K562 (cell line): ENCODE measurements around the gene PPP6R3. TPM values are rescaled to one million over a fixed set of nuclear protein-coding genes. Genes with fewer than 3 reads are reported as not detected.

Experiments
- ATAC-seq: fragments of 200-7000 bp; cut with Tn5 transposase; 3 replicates; pipeline ENCODE4 v1.9.1; 2020; ENCODE audit warnings: moderate library complexity
- BruUV-seq: library from RNA; stranded (reverse); fragments of 400-500 nt; replicated peaks from 2 replicates; lab custom pipeline; 2021; lab: Mats Ljungman, UMichigan
- CTCF ChIA-PET: fragments of 300-600 bp; formaldehyde crosslinking; extraction: SDS; loops from one replicate; lab custom pipeline; 2021; ENCODE audit warnings: low intra/inter-chr PET ratio; lab: Yijun Ruan, JAX
- POLR2A ChIA-PET: fragments of 300-600, 350-650 bp; sonication (Branson Sonifier 250); formaldehyde crosslinking; extraction: SDS; loops from one replicate; lab custom pipeline; 2021; ENCODE audit warnings: antibody characterized with exemption, inconsistent platforms; lab: Yijun Ruan, JAX
- DNase-seq, 4 experiments: peaks; one replicate each; pipeline versions ENCODE4 v3.0.0 to v3.0.0-alpha.2; 2011 to 2018; ENCODE audit warnings: low spot score in 3 of 4, mixed read lengths in 3 of 4; ENCODE audit errors: extremely low read depth in 1 of 4
- FAIRE-seq: peaks from 2 replicates; lab custom pipeline; 2011; peaks lifted over from hg19 to GRCh38; lab: Jason Lieb, UNC
- H2AFZ ChIP-seq: 2 replicates; pipeline ENCODE4 v1.6.0; 2011; ENCODE audit warnings: low read depth, low read length, control low read depth, inconsistent platforms
- H3K27ac ChIP-seq: fragments of 200-600 bp; 3 replicates; pipeline ENCODE4 v1.8.0; 2011; ENCODE audit warnings: low read depth, mild to moderate bottlenecking, control low read depth, inconsistent platforms, low read length, moderate library complexity, mixed read lengths; ENCODE audit errors: extremely low read depth
- H3K27me3 ChIP-seq, 2 experiments: fragments of 300-600 bp in 1 of 2; 2 replicates in 1 of 2; 3 replicates in 1 of 2; pipeline versions ENCODE4 v1.6.0 to v1.8.0; 2011; ENCODE audit warnings: inconsistent platforms in 2 of 2, low read length in 2 of 2, mild to moderate bottlenecking in 1 of 2, mixed read lengths in 1 of 2, moderate library complexity in 1 of 2; ENCODE audit not compliant: control insufficient read depth in 2 of 2, insufficient read depth in 2 of 2
- H3K36me3 ChIP-seq: fragments of 300-600 bp; 3 replicates; pipeline ENCODE4 v1.8.0; 2011; ENCODE audit warnings: mild to moderate bottlenecking, low read length, inconsistent platforms; ENCODE audit not compliant: control insufficient read depth, insufficient read depth
- H3K4me1 ChIP-seq, 2 experiments: fragments of 200-600 bp in 1 of 2; replicated peaks in 1 of 2; 2 replicates in 1 of 2; 3 replicates in 1 of 2; pipeline versions ENCODE4 v1.5.1 to v1.8.0; 2011; ENCODE audit warnings: inconsistent platforms in 2 of 2, low read length in 2 of 2, mild to moderate bottlenecking in 1 of 2, mixed read lengths in 1 of 2, moderate library complexity in 1 of 2; ENCODE audit not compliant: control insufficient read depth in 2 of 2, insufficient read depth in 2 of 2
- H3K4me2 ChIP-seq: 2 replicates; pipeline ENCODE4 v1.6.1; 2011; ENCODE audit warnings: low read length, control low read depth, inconsistent platforms, mixed read lengths; ENCODE audit not compliant: insufficient read depth
- H3K4me3 ChIP-seq: fragments of 200-600 bp; sonication (generic), shearing (Covaris generic); 2 replicates; pipeline ENCODE4 v1.5.1; 2016; ENCODE audit warnings: control low read depth, inconsistent platforms
- H3K79me2 ChIP-seq: fragments of 200-600 bp; 3 replicates; pipeline ENCODE4 v1.8.0; 2011; ENCODE audit warnings: low read length, inconsistent platforms; ENCODE audit not compliant: control insufficient read depth, insufficient read depth
- H3K9ac ChIP-seq, 2 experiments: 2 replicates each; pipeline versions ENCODE4 v1.6.0 to v1.6.1; 2011; ENCODE audit warnings: low read depth in 2 of 2, low read length in 2 of 2, control low read depth in 1 of 2, inconsistent platforms in 1 of 2, mild to moderate bottlenecking in 1 of 2, mixed read lengths in 1 of 2; ENCODE audit not compliant: insufficient read depth in 1 of 2
- H3K9me1 ChIP-seq: one replicate; pipeline ENCODE4 v1.6.0; 2011; ENCODE audit warnings: inconsistent platforms, mild to moderate bottlenecking, low read length, moderate library complexity; ENCODE audit not compliant: control insufficient read depth, insufficient read depth
- H3K9me3 ChIP-seq: replicated peaks from 2 replicates; pipeline ENCODE4 v1.5.1; 2011; ENCODE audit warnings: low read depth, low read length, inconsistent platforms; ENCODE audit not compliant: control insufficient read depth, insufficient read depth
- H4K20me1 ChIP-seq: replicated peaks from 2 replicates; pipeline ENCODE4 v1.6.1; 2011; ENCODE audit warnings: low read length, inconsistent platforms, mixed read lengths; ENCODE audit not compliant: control insufficient read depth, insufficient read depth
- ASH1L ChIP-seq: fragments of 450-650 bp; IDR thresholded peaks from 2 replicates; pipeline ENCODE4 v1.6.1; 2018; ENCODE audit warnings: borderline replicate concordance, mild to moderate bottlenecking, low read depth; ENCODE audit not compliant: partially characterized antibody
- BRD4 ChIP-seq: fragments of 200-600 bp; sonication (generic); IDR thresholded peaks from 2 replicates; pipeline ENCODE4 v1.6.1; 2017; ENCODE audit warnings: inconsistent platforms
- CHD2 ChIP-seq: IDR thresholded peaks from 2 replicates; pipeline ENCODE4 v1.6.1; 2011; ENCODE audit warnings: low read depth, low read length
- HDAC6 ChIP-seq: IDR thresholded peaks from 2 replicates; pipeline ENCODE4 v1.6.1; 2012; ENCODE audit warnings: low read depth, mild to moderate bottlenecking, control low read depth, inconsistent platforms, low read length, moderate library complexity
- PATZ1 ChIP-seq: fragments of 250-450 bp; sonication (Bioruptor Pico); IDR thresholded peaks from 2 replicates; pipeline ENCODE4 v1.5.0; 2020; ENCODE audit warnings: mild to moderate bottlenecking, borderline replicate concordance
- PCBP2 ChIP-seq: fragments of 200-400 bp; formaldehyde crosslinking; IDR thresholded peaks from 2 replicates; pipeline ENCODE4 v1.6.1; 2018; ENCODE audit warnings: low read length, low read depth, mild to moderate bottlenecking, moderate library complexity; ENCODE audit not compliant: poor library complexity, severe bottlenecking
- PHF20 ChIP-seq: fragments of 450-650 bp; IDR thresholded peaks from 2 replicates; pipeline ENCODE4 v1.6.1; 2018; ENCODE audit not compliant: partially characterized antibody
- SIX5 ChIP-seq, 2 experiments: IDR thresholded peaks; 2 replicates each; pipeline ENCODE4 v1.6.1; 2011; ENCODE audit warnings: low read length in 2 of 2, borderline replicate concordance in 1 of 2, low read depth in 1 of 2, mild to moderate bottlenecking in 1 of 2, moderate library complexity in 1 of 2; ENCODE audit not compliant: insufficient read depth in 1 of 2
- SMC3 ChIP-seq: conservative IDR thresholded peaks from 2 replicates; pipeline ENCODE4 v1.6.1; 2011; ENCODE audit warnings: low read depth, low read length, improper control_type of control experiment; ENCODE audit not compliant: insufficient read depth
- ZNF212 ChIP-seq: fragments of 450-650 bp; formaldehyde crosslinking; IDR thresholded peaks from 2 replicates; pipeline ENCODE4 v1.4.0; 2020; ENCODE audit warnings: mild to moderate bottlenecking
- ZNF316 ChIP-seq: fragments of 450-650 bp; IDR thresholded peaks from 2 replicates; pipeline ENCODE4 v1.6.1; 2016
- ZNF592 ChIP-seq: fragments of 450-650 bp; IDR thresholded peaks from 2 replicates; pipeline ENCODE4 v1.6.1; 2017; ENCODE audit warnings: antibody characterized with exemption, mild to moderate bottlenecking
- WGBS: fragments of 100-300 bp; shearing (Covaris generic); methylation state at CpG from one replicate; pipeline ENCODE4 v1.1.6; 2016; ENCODE audit warnings: low coverage, mixed read lengths; ENCODE audit not compliant: insufficient coverage; ENCODE audit errors: missing lambda C conversion rate; 5-methylcytosine and 5-hydroxymethylcytosine counted together
- in situ Hi-C: fragments of 300-500 bp; cut with MboI; formaldehyde crosslinking; loops from 4 replicates; pipeline ENCODE4 v1.15.0; 2018; ENCODE audit warnings: inconsistent platforms, mixed read lengths
- intact Hi-C: fragments of 100-400 bp; cut with micrococcal nuclease; formaldehyde crosslinking; loops from 2 replicates; pipeline ENCODE4 v1.14.2; 2022
- polyA plus RNA-seq, 8 experiments: library from polyadenylated mRNA; depleted of rRNA in 4 of 8; stranded (reverse) in 5 of 8; unstranded in 3 of 8; fragments of >200 nt; fragmentation: Nextera tagmentation in 2 of 8; fragmentation: Illumina TruSeq in 1 of 8; extraction: Ambion mirVana in 2 of 8; extraction: Trizol in 1 of 8; gene quantifications; 2 replicates each; pipeline versions ENCODE4 v1.2.1 to v1.2.3, GENCODE V29; 2011 to 2014; ENCODE audit warnings: inconsistent platforms in 1 of 8, missing spikeins in 1 of 8
- total RNA-seq, 7 experiments: library from RNA; depleted of rRNA in 6 of 7; stranded (reverse); fragments of >200 nt in 6 of 7; fragmentation: Illumina TruSeq in 2 of 7; extraction: Trizol in 2 of 7; gene quantifications; 2 replicates each; pipeline versions ENCODE4 v1.2.1 to v1.2.3, GENCODE V29; 2011 to 2021; ENCODE audit warnings: low replicate concordance in 1 of 7

The PPP6R3 gene
- total and polyA plus RNA-seq, 9 of the 15 experiments (the other 6 are each of a cell fraction or from before 2014, with no cell fraction given): 20.3 to 117 (median 80.6) TPM

GRCh38 chr11:68574308-68574707, 113.8 kb downstream of the PPP6R3 start:
- no peak overlapping the region for H3K27ac ChIP-seq
- H3K4me3 ChIP-seq: no peak overlapping the region
- H4K20me1 ChIP-seq: no peaks in the 10 kb centered on the region
- H3K4me2 ChIP-seq: no peak overlapping the region
- no peaks in the 10 kb centered on the region for H3K4me1 ChIP-seq
- CTCF ChIA-PET: no interaction called here
- BruUV-seq: no TSS peak
- DNase-seq (no peak), FAIRE-seq (no peak), ATAC-seq (no peak)
- WGBS: 100% methylated on average over 1 of the region's 1 CpG
- no peaks in the 10 kb centered on the region for H3K79me2 ChIP-seq
- H3K36me3 ChIP-seq: peaks cover 94% of the 10 kb centered on the region
- H3K27me3 ChIP-seq: no peaks in the 10 kb centered on the region
- H3K9ac ChIP-seq: no peak overlapping the region
- POLR2A ChIA-PET: interaction anchor here (1.0 kb wide), 1 partner anchor 112 kb away, joined by 3 read pairs; no protein-coding TSS in a partner anchor
- intact Hi-C loops: no loop called here
- TF ChIP-seq PATZ1 (no peak), CHD2 (no peak), ASH1L (no peak), SIX5 (IDR thresholded peaks at IDR 0.05; ENCODE audit: borderline replicate concordance in 1 of 2, insufficient read depth in 1 of 2, low read depth in 1 of 2, low read length in 2 of 2) (no peak), ZNF212 (no peak), BRD4 (no peak), PHF20 (no peak), PCBP2 (no peak), ZNF316 (no peak), ZNF592 (no peak), HDAC6 (no peak), SMC3 (no peak)
- TF ChIP-seq, all 486 proteins: peak for 0
- Histone ChIP-seq H3K9me3 (no peaks in the 10 kb centered on the region), H2AFZ (no peak overlapping the region), H3K9me1 (no peaks in the 10 kb centered on the region)
- in situ Hi-C loops: no loop called here
